H9 (cell line): ENCODE data around the gene FOXL1. TPM values are rescaled to one million over a fixed set of nuclear protein-coding genes. Genes with fewer than 3 reads are reported as not detected.

Experiments
- DNase-seq: peaks from one replicate; pipeline ENCODE4 v3.0.0-alpha.2; 2017
- H2AFZ ChIP-seq: one replicate; pipeline ENCODE4 v1.6.1; 2013; ENCODE audit warnings: mild to moderate bottlenecking, low read length, control low read depth, moderate library complexity
- H2AK5ac ChIP-seq: 2 replicates; pipeline ENCODE4 v1.6.1; 2013; ENCODE audit warnings: low read length, control low read depth, mixed read lengths; ENCODE audit not compliant: insufficient read length
- H2BK120ac ChIP-seq: one replicate; pipeline ENCODE4 v1.6.1; 2013; ENCODE audit warnings: low read depth, mild to moderate bottlenecking, low read length, control low read depth, inconsistent platforms; ENCODE audit not compliant: poor library complexity, severe bottlenecking
- H2BK12ac ChIP-seq: 2 replicates; pipeline ENCODE4 v1.6.1; 2013; ENCODE audit warnings: low read length, control low read depth, mixed read lengths, low read depth; ENCODE audit not compliant: insufficient read length
- H2BK15ac ChIP-seq: 2 replicates; pipeline ENCODE4 v1.6.1; 2013; ENCODE audit warnings: low read depth, low read length, control low read depth
- H2BK20ac ChIP-seq: one replicate; pipeline ENCODE4 v1.6.1; 2013; ENCODE audit warnings: low read depth, mild to moderate bottlenecking, low read length, control low read depth, inconsistent platforms; ENCODE audit not compliant: poor library complexity, severe bottlenecking
- H2BK5ac ChIP-seq: 2 replicates; pipeline ENCODE4 v1.6.1; 2013; ENCODE audit warnings: low read length, control low read depth, mixed read lengths; ENCODE audit not compliant: insufficient read length
- H3K14ac ChIP-seq: 2 replicates; pipeline ENCODE4 v1.6.1; 2013; ENCODE audit warnings: low read length, control low read depth; ENCODE audit not compliant: insufficient read depth
- H3K18ac ChIP-seq: 2 replicates; pipeline ENCODE4 v1.6.1; 2013; ENCODE audit warnings: low read depth, mild to moderate bottlenecking, mixed read lengths, low read length, control low read depth; ENCODE audit not compliant: insufficient read length
- H3K23ac ChIP-seq: 2 replicates; pipeline ENCODE4 v1.6.1; 2013; ENCODE audit warnings: low read length, control low read depth, mixed read lengths, low read depth; ENCODE audit not compliant: insufficient read length
- H3K23me2 ChIP-seq: 2 replicates; pipeline ENCODE4 v1.6.1; 2013; ENCODE audit warnings: low read depth, mild to moderate bottlenecking, mixed read lengths, low read length, control low read depth; ENCODE audit not compliant: insufficient read length, poor library complexity, severe bottlenecking
- H3K27ac ChIP-seq: 2 replicates; pipeline ENCODE4 v1.5.1; 2013; ENCODE audit warnings: low read length, control low read depth, mixed read lengths, low read depth; ENCODE audit not compliant: insufficient read length
- H3K27me3 ChIP-seq: 2 replicates; pipeline ENCODE4 v1.6.1; 2013; ENCODE audit warnings: low read length, control low read depth, inconsistent platforms; ENCODE audit not compliant: insufficient read depth
- H3K4ac ChIP-seq: 2 replicates; pipeline ENCODE4 v1.6.1; 2013; ENCODE audit warnings: low read depth, mild to moderate bottlenecking, control low read depth, inconsistent platforms, low read length, moderate library complexity
- H3K4me1 ChIP-seq: 2 replicates; pipeline ENCODE4 v1.6.1; 2013; ENCODE audit warnings: low read length, control low read depth, inconsistent platforms; ENCODE audit not compliant: insufficient read depth
- H3K4me2 ChIP-seq: 2 replicates; pipeline ENCODE4 v1.6.1; 2013; ENCODE audit warnings: low read length, control low read depth, mixed read lengths; ENCODE audit not compliant: insufficient read length, insufficient read depth
- H3K56ac ChIP-seq: 2 replicates; pipeline ENCODE4 v1.6.1; 2013; ENCODE audit warnings: low read depth, mild to moderate bottlenecking, mixed read lengths, low read length, control low read depth; ENCODE audit not compliant: insufficient read length
- H3K79me1 ChIP-seq: 2 replicates; pipeline ENCODE4 v1.6.1; 2013; ENCODE audit warnings: low read depth, mild to moderate bottlenecking, moderate library complexity, low read length, control low read depth, inconsistent platforms; ENCODE audit not compliant: insufficient read depth, poor library complexity, severe bottlenecking
- H3K79me2 ChIP-seq: 2 replicates; pipeline ENCODE4 v1.6.1; 2013; ENCODE audit warnings: low read length, control low read depth, inconsistent platforms; ENCODE audit not compliant: insufficient read depth
- H3K9ac ChIP-seq: 2 replicates; pipeline ENCODE4 v1.6.1; 2013; ENCODE audit warnings: low read length, control low read depth, mixed read lengths; ENCODE audit not compliant: insufficient read length; ENCODE audit errors: extremely low read depth
- H3K9me3 ChIP-seq: one replicate; pipeline ENCODE4 v1.6.1; 2013; ENCODE audit warnings: low read depth, low read length, inconsistent platforms; ENCODE audit not compliant: control insufficient read depth
- H3T11ph ChIP-seq: one replicate; pipeline ENCODE4 v1.6.1; 2013; ENCODE audit warnings: mild to moderate bottlenecking, low read length, control low read depth, inconsistent platforms
- H4K20me1 ChIP-seq: one replicate; pipeline ENCODE4 v1.6.1; 2013; ENCODE audit not compliant: control insufficient read depth, insufficient read length, insufficient read depth
- H4K5ac ChIP-seq: 2 replicates; pipeline ENCODE4 v1.6.1; 2013; ENCODE audit warnings: low read depth, mild to moderate bottlenecking, mixed read lengths, low read length, control low read depth; ENCODE audit not compliant: insufficient read length
- H4K8ac ChIP-seq: replicated peaks from 2 replicates; pipeline ENCODE4 v1.6.1; 2013; ENCODE audit warnings: low read length, control low read depth, mixed read lengths, low read depth; ENCODE audit not compliant: insufficient read length
- H4K91ac ChIP-seq: 2 replicates; pipeline ENCODE4 v1.6.1; 2013; ENCODE audit warnings: low read depth, mild to moderate bottlenecking, moderate library complexity, mixed read lengths, low read length, control low read depth; ENCODE audit not compliant: insufficient read length
- H3K27ac Mint-ChIP-seq, 3 experiments: 2 replicates in 2 of 3; 3 replicates in 1 of 3; pipeline ENCODE4 v1.8.0; 2020 to 2021; ENCODE audit warnings: mixed read lengths in 3 of 3, mild to moderate bottlenecking in 1 of 3, moderate library complexity in 1 of 3
- H3K27me3 Mint-ChIP-seq: 2 replicates; pipeline ENCODE4 v1.8.0; 2021; ENCODE audit warnings: low read depth, mild to moderate bottlenecking, moderate library complexity, mixed read lengths
- H3K36me3 Mint-ChIP-seq, 3 experiments: 2 replicates in 2 of 3; 3 replicates in 1 of 3; pipeline ENCODE4 v1.8.0; 2020 to 2021; ENCODE audit warnings: low read depth in 3 of 3, mixed read lengths in 3 of 3; ENCODE audit not compliant: insufficient read depth in 1 of 3
- H3K4me1 Mint-ChIP-seq, 2 experiments: 2 replicates each; pipeline ENCODE4 v1.8.0; 2020; ENCODE audit warnings: mixed read lengths in 2 of 2
- H3K4me3 Mint-ChIP-seq, 2 experiments: 2 replicates in 1 of 2; 3 replicates in 1 of 2; pipeline ENCODE4 v1.8.0; 2020 to 2021; ENCODE audit warnings: mild to moderate bottlenecking in 2 of 2, mixed read lengths in 2 of 2, moderate library complexity in 1 of 2
- H3K9me3 Mint-ChIP-seq, 2 experiments: 2 replicates in 1 of 2; 3 replicates in 1 of 2; pipeline ENCODE4 v1.8.0; 2020; ENCODE audit warnings: mild to moderate bottlenecking in 2 of 2, mixed read lengths in 2 of 2, moderate library complexity in 1 of 2
- WGBS: extraction: QIAGEN DNeasy Blood & Tissue Kit; methylation state at CpG from one replicate; pipeline ENCODE4 v1.1.7; 2013; ENCODE audit warnings: missing lambda C conversion rate, low lambda C conversion rate, mixed read lengths; ENCODE audit not compliant: insufficient read length; ENCODE audit errors: extremely low coverage; 5-methylcytosine and 5-hydroxymethylcytosine counted together
- total RNA-seq: library from RNA; stranded (reverse); gene quantifications from 2 replicates; pipeline ENCODE4 v1.2.1, GENCODE V29; 2021
- TF ChIP-seq, protein P1 (sequence below): fragments of 200-600 bp; sonication (generic); conservative IDR thresholded peaks from 3 replicates; pipeline ENCODE4 v1.8.0; 2021; ENCODE audit warnings: antibody characterized with exemption, mild to moderate bottlenecking

Gene FOXL1
- total RNA-seq, 1 experiment from 2014 or later, result 0.09 TPM

DNA sequence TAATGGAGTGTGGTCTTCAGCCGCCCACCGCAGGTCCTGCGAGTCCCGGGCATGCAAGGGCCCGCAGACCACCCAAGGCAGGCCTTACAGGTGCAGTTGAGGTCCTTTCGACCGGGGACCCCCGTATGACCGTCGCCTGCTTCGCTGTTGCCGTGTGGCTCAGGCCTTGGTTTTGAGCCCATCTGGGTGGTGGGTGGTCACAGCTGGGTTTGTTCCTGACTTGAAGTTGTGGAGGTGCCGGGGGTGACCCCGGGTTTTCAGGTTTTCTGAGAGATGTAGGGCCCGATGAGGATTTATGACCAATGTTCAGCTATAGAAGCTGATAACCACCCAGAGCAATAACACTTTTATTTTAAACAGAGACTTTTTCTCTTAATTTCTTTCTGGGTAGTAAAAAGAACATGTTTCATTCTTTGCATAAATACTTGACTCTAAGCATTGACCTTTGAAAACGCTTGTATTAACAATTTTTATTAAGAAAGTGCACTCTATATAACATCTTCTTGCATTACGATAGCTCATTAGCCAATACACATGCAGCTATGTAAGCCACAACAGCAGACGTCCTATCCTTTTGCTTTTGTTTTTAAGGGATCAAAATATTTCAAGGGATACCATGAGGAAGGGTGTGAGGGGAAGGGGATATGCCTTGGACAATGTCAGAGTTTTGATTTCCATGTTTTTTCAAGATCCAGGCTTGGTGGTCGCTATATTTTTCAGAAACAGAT, 1.9 kb downstream of the FOXL1 start:
- peaks cover 14% of the 10 kb centered on the region for H3K23me2 ChIP-seq
- peak overlapping the region; percentile 41 for H3K4me2 ChIP-seq
- no peak overlapping the region for H3K14ac ChIP-seq
- H3K4ac ChIP-seq, result no peak overlapping the region
- H3K79me1 ChIP-seq, result no peaks in the 10 kb centered on the region
- H3K18ac ChIP-seq, result no peak overlapping the region
- no peak overlapping the region for H3K27ac ChIP-seq
- H2BK15ac ChIP-seq, result no peak overlapping the region
- H2BK12ac ChIP-seq, result no peak overlapping the region
- no peak overlapping the region for H4K91ac ChIP-seq
- no peak overlapping the region for H3K27ac Mint-ChIP-seq
- no peak overlapping the region for H3T11ph ChIP-seq
- H2BK20ac ChIP-seq, result no peak overlapping the region
- H3K27me3 Mint-ChIP-seq, result peaks cover 79% of the 10 kb centered on the region
- H4K5ac ChIP-seq, result no peak overlapping the region
- no peak overlapping the region for H2AFZ ChIP-seq
- H3K79me2 ChIP-seq, result no peaks in the 10 kb centered on the region
- no peak overlapping the region for H2BK5ac ChIP-seq
- H4K8ac ChIP-seq, result no peak overlapping the region
- H3K36me3 Mint-ChIP-seq, result peaks cover 0 to 1% (median 0%) of the 10 kb centered on the region in 3 experiments; a peak in 1 of 7 replicates
- H3K4me3 Mint-ChIP-seq, result peak overlapping the region; percentile 71 to 81; a peak in 3 of 5 replicates
- H3K56ac ChIP-seq, result no peak overlapping the region
- H3K23ac ChIP-seq, result no peak overlapping the region
- no peak overlapping the region for H3K9ac ChIP-seq
- peaks cover 0 to 5% of the 10 kb centered on the region in 2 experiments; a peak in 3 of 5 replicates for H3K9me3 Mint-ChIP-seq
- DNase-seq, result no peak
- no peaks in the 10 kb centered on the region for H3K9me3 ChIP-seq
- TF ChIP-seq, protein P1, sequence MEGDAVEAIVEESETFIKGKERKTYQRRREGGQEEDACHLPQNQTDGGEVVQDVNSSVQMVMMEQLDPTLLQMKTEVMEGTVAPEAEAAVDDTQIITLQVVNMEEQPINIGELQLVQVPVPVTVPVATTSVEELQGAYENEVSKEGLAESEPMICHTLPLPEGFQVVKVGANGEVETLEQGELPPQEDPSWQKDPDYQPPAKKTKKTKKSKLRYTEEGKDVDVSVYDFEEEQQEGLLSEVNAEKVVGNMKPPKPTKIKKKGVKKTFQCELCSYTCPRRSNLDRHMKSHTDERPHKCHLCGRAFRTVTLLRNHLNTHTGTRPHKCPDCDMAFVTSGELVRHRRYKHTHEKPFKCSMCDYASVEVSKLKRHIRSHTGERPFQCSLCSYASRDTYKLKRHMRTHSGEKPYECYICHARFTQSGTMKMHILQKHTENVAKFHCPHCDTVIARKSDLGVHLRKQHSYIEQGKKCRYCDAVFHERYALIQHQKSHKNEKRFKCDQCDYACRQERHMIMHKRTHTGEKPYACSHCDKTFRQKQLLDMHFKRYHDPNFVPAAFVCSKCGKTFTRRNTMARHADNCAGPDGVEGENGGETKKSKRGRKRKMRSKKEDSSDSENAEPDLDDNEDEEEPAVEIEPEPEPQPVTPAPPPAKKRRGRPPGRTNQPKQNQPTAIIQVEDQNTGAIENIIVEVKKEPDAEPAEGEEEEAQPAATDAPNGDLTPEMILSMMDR, result no peak
- H2BK120ac ChIP-seq, result no peak overlapping the region
- H2AK5ac ChIP-seq, result no peak overlapping the region
- H3K4me1 Mint-ChIP-seq, result peaks cover 30 to 34% of the 10 kb centered on the region in 2 experiments
- no peaks in the 10 kb centered on the region for H4K20me1 ChIP-seq
- peaks cover 6% of the 10 kb centered on the region; the same call in 1 of the 2 replicates for H3K4me1 ChIP-seq
- no CpG with 5 or more reads among the region's 19 CpGs for WGBS
- H3K27me3 ChIP-seq, result peaks cover 45% of the 10 kb centered on the region
